Glutamatergic neuron (in vitro differentiated cells): ENCODE results near the gene SMYD2. TPM values are rescaled to one million over a fixed set of nuclear protein-coding genes. Genes with fewer than 3 reads are reported as not detected.

ENCODE experiments used
- DNase-seq: peaks from one replicate; pipeline ENCODE4 v3.0.0; 2022
- H3K27ac Mint-ChIP-seq: one replicate; pipeline ENCODE4 v1.8.0; 2020; ENCODE audit warnings: mild to moderate bottlenecking, mixed read lengths, inconsistent platforms; ENCODE audit not compliant: unreplicated experiment
- H3K27me3 Mint-ChIP-seq: one replicate; pipeline ENCODE4 v1.8.0; 2020; ENCODE audit warnings: mild to moderate bottlenecking, moderate library complexity, mixed read lengths, inconsistent platforms; ENCODE audit not compliant: unreplicated experiment
- H3K36me3 Mint-ChIP-seq: one replicate; pipeline ENCODE4 v1.8.0; 2020; ENCODE audit warnings: mild to moderate bottlenecking, mixed read lengths, inconsistent platforms; ENCODE audit not compliant: unreplicated experiment
- H3K4me1 Mint-ChIP-seq: one replicate; pipeline ENCODE4 v1.8.0; 2020; ENCODE audit warnings: mild to moderate bottlenecking, low read depth, mixed read lengths, inconsistent platforms; ENCODE audit not compliant: unreplicated experiment
- H3K4me3 Mint-ChIP-seq: one replicate; pipeline ENCODE4 v1.8.0; 2020; ENCODE audit warnings: mild to moderate bottlenecking, mixed read lengths, inconsistent platforms; ENCODE audit not compliant: unreplicated experiment
- H3K9me3 Mint-ChIP-seq: one replicate; pipeline ENCODE4 v1.8.0; 2020; ENCODE audit warnings: mild to moderate bottlenecking, moderate library complexity, mixed read lengths, inconsistent platforms; ENCODE audit not compliant: unreplicated experiment
- total RNA-seq: library from RNA; stranded (reverse); fragmentation: NEBNext Ultra II Directional; extraction: Animal tissue kit (Norgen Biotek cat#: 25700); gene quantifications from one replicate; pipeline ENCODE4 v1.2.1, GENCODE V29; 2021; ENCODE audit not compliant: unreplicated experiment
- TF ChIP-seq, protein P1 (sequence below): fragments of 200-600 bp; sonication (generic); IDR thresholded peaks from one replicate; pipeline ENCODE4 v1.5.0; 2021; ENCODE audit not compliant: partially characterized antibody, unreplicated experiment

Gene SMYD2
- total RNA-seq, 1 donor from 2014 or later: 26.0 TPM

DNA sequence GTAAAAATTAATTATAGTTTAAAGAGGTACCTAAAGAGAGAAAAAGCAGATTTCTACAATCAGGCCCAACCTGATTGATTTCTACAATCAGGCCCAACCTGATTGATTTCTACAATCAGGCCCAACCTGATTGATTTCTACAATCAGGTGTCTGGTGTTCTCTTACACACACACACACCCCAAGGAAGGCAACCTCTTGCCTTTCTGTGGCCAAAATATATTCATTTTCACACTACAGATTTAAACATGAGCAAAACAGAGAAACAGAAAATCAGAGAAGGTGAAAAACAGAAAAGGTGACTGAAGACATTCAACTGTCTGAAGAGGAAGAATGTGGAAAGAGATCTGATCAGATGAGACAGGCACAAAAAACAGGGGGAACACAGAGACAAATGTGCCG lies 104.5 kb downstream of the SMYD2 start:
- no peak for DNase-seq
- H3K27me3 Mint-ChIP-seq: peaks cover 4% of the 10 kb centered on the region
- TF ChIP-seq, protein P1, sequence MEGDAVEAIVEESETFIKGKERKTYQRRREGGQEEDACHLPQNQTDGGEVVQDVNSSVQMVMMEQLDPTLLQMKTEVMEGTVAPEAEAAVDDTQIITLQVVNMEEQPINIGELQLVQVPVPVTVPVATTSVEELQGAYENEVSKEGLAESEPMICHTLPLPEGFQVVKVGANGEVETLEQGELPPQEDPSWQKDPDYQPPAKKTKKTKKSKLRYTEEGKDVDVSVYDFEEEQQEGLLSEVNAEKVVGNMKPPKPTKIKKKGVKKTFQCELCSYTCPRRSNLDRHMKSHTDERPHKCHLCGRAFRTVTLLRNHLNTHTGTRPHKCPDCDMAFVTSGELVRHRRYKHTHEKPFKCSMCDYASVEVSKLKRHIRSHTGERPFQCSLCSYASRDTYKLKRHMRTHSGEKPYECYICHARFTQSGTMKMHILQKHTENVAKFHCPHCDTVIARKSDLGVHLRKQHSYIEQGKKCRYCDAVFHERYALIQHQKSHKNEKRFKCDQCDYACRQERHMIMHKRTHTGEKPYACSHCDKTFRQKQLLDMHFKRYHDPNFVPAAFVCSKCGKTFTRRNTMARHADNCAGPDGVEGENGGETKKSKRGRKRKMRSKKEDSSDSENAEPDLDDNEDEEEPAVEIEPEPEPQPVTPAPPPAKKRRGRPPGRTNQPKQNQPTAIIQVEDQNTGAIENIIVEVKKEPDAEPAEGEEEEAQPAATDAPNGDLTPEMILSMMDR: no peak
- H3K27ac Mint-ChIP-seq: no peak overlapping the region
- no peaks in the 10 kb centered on the region for H3K36me3 Mint-ChIP-seq
- no peak overlapping the region for H3K4me3 Mint-ChIP-seq
- H3K9me3 Mint-ChIP-seq: peaks cover 2% of the 10 kb centered on the region
- H3K4me1 Mint-ChIP-seq: peaks cover 32% of the 10 kb centered on the region

DNA sequence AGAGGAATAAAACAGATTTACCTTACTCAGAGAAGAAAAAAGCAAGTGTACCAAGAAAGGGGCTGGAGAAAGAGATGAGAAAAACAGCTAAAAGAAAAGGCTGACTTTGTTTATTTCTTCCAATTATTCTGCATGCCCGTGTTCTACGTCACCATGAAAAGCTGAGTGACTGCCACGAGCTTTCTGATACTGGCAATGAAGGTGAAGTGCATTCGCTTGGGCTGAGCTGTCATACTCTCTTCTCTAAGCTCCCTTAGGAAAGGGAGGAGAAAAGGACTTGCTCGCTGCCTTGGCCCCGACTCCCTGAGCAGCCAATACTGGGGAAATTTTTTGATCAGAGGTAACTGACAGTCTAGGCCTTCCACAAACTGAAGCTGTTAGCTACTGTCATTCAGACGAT lies 105.4 kb downstream of the SMYD2 start:
- TF ChIP-seq, protein P1: no peak
- Mint-ChIP-seq H3K27ac (no peak overlapping the region), H3K4me1 (peaks cover 37% of the 10 kb centered on the region), H3K4me3 (no peak overlapping the region), H3K27me3 (peaks cover 4% of the 10 kb centered on the region), H3K36me3 (no peaks in the 10 kb centered on the region), H3K9me3 (peaks cover 2% of the 10 kb centered on the region)
- no peak for DNase-seq
